GM18526 (cell line): ENCODE data around the gene ZNF829.

Experiments
- POLR2A ChIP-seq: IDR thresholded peaks from 3 replicates; pipeline ENCODE4 v1.6.1; 2011; ENCODE audit not compliant: insufficient read length; ENCODE audit errors: extremely low read depth

Gene ZNF829

GRCh38 chr19:36850559-36851442 is 65.3 kb downstream of the ZNF829 start, which contains the start of gene ZNF345:
Gene ZNF345 (plus strand): TSS chr19:36850876. CDS start chr19:36876831, 25,955 bp downstream.
- peak; percentile 60 for TF ChIP-seq POLR2A

- peak; percentile 66 for TF ChIP-seq POLR2A
Measured at GRCh38 chr19:36849701-36850558, 66.2 kb downstream of the ZNF829 start.

GRCh38 chr19:36847968-36848367 is 68.1 kb downstream of the ZNF829 start:
- TF ChIP-seq POLR2A, result no peak

GRCh38 chr19:36838784-36839324 is 77.2 kb downstream of the ZNF829 start:
- no peak for TF ChIP-seq POLR2A
